H1 (cell line): ENCODE data around the gene ANKRD11.

ENCODE experiments used
- BRCA1 ChIP-seq: IDR thresholded peaks from 2 replicates; pipeline ENCODE4 v1.6.1; 2012; ENCODE audit warnings: low read depth, low read length, improper control_type of control experiment
- CHD2 ChIP-seq: IDR thresholded peaks from 2 replicates; pipeline ENCODE4 v1.6.1; 2012; ENCODE audit warnings: low read length, improper control_type of control experiment
- CREB1 ChIP-seq: IDR thresholded peaks from 2 replicates; pipeline ENCODE4 v1.6.1; 2012; ENCODE audit warnings: inconsistent platforms
- JUN ChIP-seq: IDR thresholded peaks from 2 replicates; pipeline ENCODE4 v1.6.1; 2011; ENCODE audit warnings: low read depth, mild to moderate bottlenecking, improper control_type of control experiment, low read length
- MAX ChIP-seq: IDR thresholded peaks from 2 replicates; pipeline ENCODE4 v1.6.1; 2012; ENCODE audit warnings: inconsistent platforms
- POLR2A ChIP-seq, 2 experiments: IDR thresholded peaks; 1 replicate in 1 of 2; 2 replicates in 1 of 2; pipeline ENCODE4 v1.6.1; 2011; ENCODE audit warnings: low read depth in 2 of 2, low read length in 2 of 2, mild to moderate bottlenecking in 2 of 2; ENCODE audit errors: control extremely low read depth in 1 of 2
- POLR2AphosphoS5 ChIP-seq: IDR thresholded peaks from 2 replicates; pipeline ENCODE4 v1.6.1; 2011; ENCODE audit warnings: low read depth, low read length
- SRF ChIP-seq: IDR thresholded peaks from 2 replicates; pipeline ENCODE4 v1.6.1; 2011; ENCODE audit warnings: mild to moderate bottlenecking, low read depth, low read length, moderate library complexity
- TAF1 ChIP-seq: IDR thresholded peaks from 2 replicates; pipeline ENCODE4 v1.6.1; 2011; ENCODE audit warnings: mild to moderate bottlenecking, low read depth, low read length
- TCF12 ChIP-seq: IDR thresholded peaks from 2 replicates; pipeline ENCODE4 v1.6.1; 2011; ENCODE audit warnings: low read depth, mild to moderate bottlenecking, low read length
- TEAD4 ChIP-seq: IDR thresholded peaks from 2 replicates; pipeline ENCODE4 v1.6.1; 2012; ENCODE audit warnings: low read depth, low read length, inconsistent platforms, mixed read lengths
- TF ChIP-seq, protein P1 (sequence below): IDR thresholded peaks from 2 replicates; pipeline ENCODE4 v1.6.1; 2011; ENCODE audit warnings: low read length, improper control_type of control experiment
- TF ChIP-seq, protein P2 (sequence below), 3 experiments: IDR thresholded peaks; 1 replicate in 2 of 3; 2 replicates in 1 of 3; pipeline versions ENCODE4 v1.5.1 to v1.6.1; 2011; ENCODE audit warnings: low read length in 3 of 3, mild to moderate bottlenecking in 3 of 3, inconsistent platforms in 2 of 3, low read depth in 1 of 3, moderate library complexity in 1 of 3; ENCODE audit not compliant: insufficient read depth in 1 of 3; ENCODE audit errors: control extremely low read depth in 1 of 3

- TF ChIP-seq TAF1 (no peak), POLR2AphosphoS5 (no peak), JUN (no peak), POLR2A (IDR thresholded peaks at IDR 0.05; ENCODE audit: control extremely low read depth in 1 of 2, low read depth in 2 of 2, low read length in 2 of 2) (no peak), BRCA1 (no peak), CREB1 (no peak), MAX (no peak), TCF12 (no peak), TEAD4 (no peak), CHD2 (no peak), SRF (no peak)
- TF ChIP-seq, protein P1, sequence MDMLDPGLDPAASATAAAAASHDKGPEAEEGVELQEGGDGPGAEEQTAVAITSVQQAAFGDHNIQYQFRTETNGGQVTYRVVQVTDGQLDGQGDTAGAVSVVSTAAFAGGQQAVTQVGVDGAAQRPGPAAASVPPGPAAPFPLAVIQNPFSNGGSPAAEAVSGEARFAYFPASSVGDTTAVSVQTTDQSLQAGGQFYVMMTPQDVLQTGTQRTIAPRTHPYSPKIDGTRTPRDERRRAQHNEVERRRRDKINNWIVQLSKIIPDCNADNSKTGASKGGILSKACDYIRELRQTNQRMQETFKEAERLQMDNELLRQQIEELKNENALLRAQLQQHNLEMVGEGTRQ, result no peak
- TF ChIP-seq, protein P2, sequence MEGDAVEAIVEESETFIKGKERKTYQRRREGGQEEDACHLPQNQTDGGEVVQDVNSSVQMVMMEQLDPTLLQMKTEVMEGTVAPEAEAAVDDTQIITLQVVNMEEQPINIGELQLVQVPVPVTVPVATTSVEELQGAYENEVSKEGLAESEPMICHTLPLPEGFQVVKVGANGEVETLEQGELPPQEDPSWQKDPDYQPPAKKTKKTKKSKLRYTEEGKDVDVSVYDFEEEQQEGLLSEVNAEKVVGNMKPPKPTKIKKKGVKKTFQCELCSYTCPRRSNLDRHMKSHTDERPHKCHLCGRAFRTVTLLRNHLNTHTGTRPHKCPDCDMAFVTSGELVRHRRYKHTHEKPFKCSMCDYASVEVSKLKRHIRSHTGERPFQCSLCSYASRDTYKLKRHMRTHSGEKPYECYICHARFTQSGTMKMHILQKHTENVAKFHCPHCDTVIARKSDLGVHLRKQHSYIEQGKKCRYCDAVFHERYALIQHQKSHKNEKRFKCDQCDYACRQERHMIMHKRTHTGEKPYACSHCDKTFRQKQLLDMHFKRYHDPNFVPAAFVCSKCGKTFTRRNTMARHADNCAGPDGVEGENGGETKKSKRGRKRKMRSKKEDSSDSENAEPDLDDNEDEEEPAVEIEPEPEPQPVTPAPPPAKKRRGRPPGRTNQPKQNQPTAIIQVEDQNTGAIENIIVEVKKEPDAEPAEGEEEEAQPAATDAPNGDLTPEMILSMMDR (IDR thresholded peaks at IDR 0.05; ENCODE audit: control extremely low read depth in 1 of 3, insufficient read depth in 1 of 3, low read depth in 1 of 3, low read length in 3 of 3), result no peak
Observed at GRCh38 chr16:89354325-89354724, 136.0 kb downstream of the ANKRD11 start.
